GM21528 (cell line): ENCODE results near the gene ACYP2.

Experiments
- ATAC-seq: cut with Tn5 transposase; IDR thresholded peaks from one replicate; pipeline ENCODE4 v1.9.1; 2021; ENCODE audit warnings: mild to moderate bottlenecking, moderate library complexity; ENCODE audit not compliant: unreplicated experiment, low FRiP score

The ACYP2 gene

GRCh38 chr2:54208364-54209240 lies 93.2 kb downstream of the ACYP2 start:
- ATAC-seq = no peak

GRCh38 chr2:54209379-54209778 lies 94.0 kb downstream of the ACYP2 start:
- no peak for ATAC-seq

GRCh38 chr2:54212456-54212855 lies 97.0 kb downstream of the ACYP2 start:
- no peak for ATAC-seq

- ATAC-seq = no peak
These were observed 97.7 kb downstream of the ACYP2 start for GRCh38 chr2:54213082-54213481.

GRCh38 chr2:54224997-54225396 lies 109.6 kb downstream of the ACYP2 start:
- ATAC-seq = no peak

- ATAC-seq = no peak
These were observed 110.8 kb downstream of the ACYP2 start for GRCh38 chr2:54226260-54226659.

- ATAC-seq = no peak
These were observed 112.4 kb downstream of the ACYP2 start for GRCh38 chr2:54227798-54228197.

- no peak for ATAC-seq
These were observed 113.5 kb downstream of the ACYP2 start for GRCh38 chr2:54228945-54229344.

- no peak for ATAC-seq
These were observed 118.6 kb downstream of the ACYP2 start for GRCh38 chr2:54233832-54234649.

- ATAC-seq = no peak
These were observed 122.0 kb downstream of the ACYP2 start for GRCh38 chr2:54237428-54237827.

- ATAC-seq = no peak
These were observed 124.0 kb downstream of the ACYP2 start for GRCh38 chr2:54239427-54239826.

- ATAC-seq = no peak
These were observed 125.4 kb downstream of the ACYP2 start for GRCh38 chr2:54240515-54241469.

GRCh38 chr2:54247115-54247514 lies 131.7 kb downstream of the ACYP2 start:
- no peak for ATAC-seq

GRCh38 chr2:54249629-54250028 lies 134.2 kb downstream of the ACYP2 start:
- no peak for ATAC-seq

GRCh38 chr2:54254180-54254579 lies 138.8 kb downstream of the ACYP2 start:
- no peak for ATAC-seq

GRCh38 chr2:54255230-54256090 lies 140.0 kb downstream of the ACYP2 start:
- no peak for ATAC-seq

- no peak for ATAC-seq
These were observed 140.8 kb downstream of the ACYP2 start, which contains the start of gene TSPYL6 for GRCh38 chr2:54256091-54256694. Gene TSPYL6, minus strand, starts transcription at chr2:54256229. Its CDS starts 78 bp downstream, at chr2:54256151.

- ATAC-seq = no peak
These were observed 142.8 kb downstream of the ACYP2 start for GRCh38 chr2:54258166-54258565.
